MM.1S (cell line): ENCODE data around the gene TPCN1.

Source experiments
- DNase-seq: peaks from one replicate; pipeline ENCODE4 v3.0.0-alpha.2; 2015
- H2AFZ ChIP-seq: fragments of 300-600 bp; sonication (generic); 2 replicates; pipeline ENCODE4 v1.6.0; 2016; ENCODE audit warnings: antibody characterized with exemption, low read length
- H3F3A ChIP-seq: fragments of 300-600 bp; sonication (generic); 2 replicates; pipeline ENCODE4 v1.6.1; 2016; ENCODE audit warnings: mild to moderate bottlenecking, antibody characterized with exemption, low read length, moderate library complexity, mixed read lengths; ENCODE audit not compliant: insufficient read depth
- H3K27ac ChIP-seq: fragments of 300-600 bp; sonication (generic); 2 replicates; pipeline ENCODE4 v1.5.1; 2016; ENCODE audit warnings: mild to moderate bottlenecking, low read length
- H3K27me3 ChIP-seq: fragments of 300-600 bp; sonication (generic); replicated peaks from 2 replicates; pipeline ENCODE4 v1.6.0; 2016; ENCODE audit warnings: low read length; ENCODE audit not compliant: insufficient read depth
- H3K36me3 ChIP-seq: fragments of 300-600 bp; sonication (generic); replicated peaks from 2 replicates; pipeline ENCODE4 v1.6.1; 2016; ENCODE audit warnings: mild to moderate bottlenecking, low read length, mixed read lengths; ENCODE audit not compliant: insufficient read depth
- H3K4me1 ChIP-seq: fragments of 300-600 bp; sonication (generic); 2 replicates; pipeline ENCODE4 v1.6.1; 2016; ENCODE audit warnings: low read length, mixed read lengths
- H3K4me2 ChIP-seq: fragments of 300-600 bp; sonication (generic); 2 replicates; pipeline ENCODE4 v1.6.0; 2016; ENCODE audit warnings: low read depth, low read length
- H3K4me3 ChIP-seq: fragments of 300-600 bp; sonication (generic); 2 replicates; pipeline ENCODE4 v1.5.1; 2016; ENCODE audit warnings: low read length, mixed read lengths
- H3K79me2 ChIP-seq: fragments of 300-600 bp; sonication (generic); 2 replicates; pipeline ENCODE4 v1.6.1; 2016; ENCODE audit warnings: mixed run types, low read length, mixed read lengths
- H3K9ac ChIP-seq: fragments of 300-600 bp; sonication (generic); 2 replicates; pipeline ENCODE4 v1.6.1; 2016; ENCODE audit warnings: low read length, mixed read lengths
- H3K9me2 ChIP-seq: fragments of 300-600 bp; sonication (generic); replicated peaks from 2 replicates; pipeline ENCODE4 v1.6.1; 2016; ENCODE audit warnings: mild to moderate bottlenecking, low read length, mixed read lengths; ENCODE audit not compliant: insufficient read depth
- H3K9me3 ChIP-seq: fragments of 300-600 bp; sonication (generic); replicated peaks from 2 replicates; pipeline ENCODE4 v1.6.1; 2016; ENCODE audit warnings: mild to moderate bottlenecking, low read length, mixed read lengths; ENCODE audit not compliant: insufficient read depth
- H4K20me1 ChIP-seq: fragments of 300-600 bp; sonication (generic); 2 replicates; pipeline ENCODE4 v1.6.1; 2016; ENCODE audit warnings: mild to moderate bottlenecking, low read length, moderate library complexity, mixed read lengths; ENCODE audit not compliant: insufficient read depth
- EZH2 ChIP-seq: fragments of 300-600 bp; sonication (generic); optimal IDR thresholded peaks from 2 replicates; pipeline ENCODE3; 2017; ENCODE audit warnings: low read depth, mild to moderate bottlenecking, antibody characterized with exemption, low read length, mixed read lengths
- EZH2phosphoT487 ChIP-seq: fragments of 300-600 bp; sonication (generic); IDR thresholded peaks from 2 replicates; pipeline ENCODE4 v1.6.1; 2018; ENCODE audit warnings: antibody characterized with exemption, low read length
- TF ChIP-seq, protein P1 (sequence below): fragments of 300-600 bp; sonication (generic); IDR thresholded peaks from 2 replicates; pipeline ENCODE4 v1.5.1; 2016; ENCODE audit warnings: antibody characterized with exemption, low read length, mixed read lengths

Gene TPCN1

DNA sequence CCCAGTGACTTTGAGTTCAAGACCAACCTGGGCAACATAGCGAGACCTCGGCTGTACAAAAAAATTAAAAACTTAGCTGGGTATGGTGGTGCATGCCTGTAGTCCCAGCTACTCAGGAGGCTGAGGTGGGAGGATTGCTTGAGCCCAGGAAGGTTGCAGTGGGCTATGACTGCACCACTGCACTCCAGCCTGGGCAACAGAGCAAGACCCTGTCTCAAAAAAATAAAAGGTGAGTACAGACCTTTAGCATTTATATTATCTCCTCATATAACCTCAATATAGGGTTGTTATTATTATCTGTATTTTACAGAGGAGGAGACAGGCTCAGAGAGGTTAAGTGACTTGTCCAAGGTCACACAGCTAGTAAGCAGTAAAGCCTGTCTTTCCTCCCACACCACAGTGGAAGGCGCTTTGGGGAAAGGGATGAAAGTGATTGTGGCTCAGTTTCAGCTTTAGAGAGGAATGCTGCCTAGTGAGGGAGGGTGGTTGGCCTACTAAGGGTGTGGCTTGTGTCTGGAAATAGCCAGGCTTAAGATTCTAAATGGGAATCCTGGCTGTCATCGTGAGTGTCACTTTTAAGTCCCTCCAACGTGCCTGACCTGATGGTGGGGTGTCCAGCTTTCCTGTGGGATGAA is 7.2 kb downstream of the TPCN1 start:
- Histone ChIP-seq H4K20me1 (no peaks in the 10 kb centered on the region), H3K27ac (peak overlapping the region; percentile 82; the same call in 1 of the 2 replicates), H3K4me3 (no peak overlapping the region), H3K36me3 (no peaks in the 10 kb centered on the region), H2AFZ (no peak overlapping the region), H3K4me2 (no peak overlapping the region), H3K9ac (no peak overlapping the region), H3K9me2 (no peaks in the 10 kb centered on the region), H3K4me1 (peaks cover 21% of the 10 kb centered on the region), H3K27me3 (no peaks in the 10 kb centered on the region), H3K9me3 (no peaks in the 10 kb centered on the region), H3K79me2 (peaks cover 9% of the 10 kb centered on the region), H3F3A (peaks cover 14% of the 10 kb centered on the region; the same call in 1 of the 2 replicates)
- TF ChIP-seq EZH2phosphoT487 (no peak), EZH2 (no peak)
- TF ChIP-seq, protein P1, sequence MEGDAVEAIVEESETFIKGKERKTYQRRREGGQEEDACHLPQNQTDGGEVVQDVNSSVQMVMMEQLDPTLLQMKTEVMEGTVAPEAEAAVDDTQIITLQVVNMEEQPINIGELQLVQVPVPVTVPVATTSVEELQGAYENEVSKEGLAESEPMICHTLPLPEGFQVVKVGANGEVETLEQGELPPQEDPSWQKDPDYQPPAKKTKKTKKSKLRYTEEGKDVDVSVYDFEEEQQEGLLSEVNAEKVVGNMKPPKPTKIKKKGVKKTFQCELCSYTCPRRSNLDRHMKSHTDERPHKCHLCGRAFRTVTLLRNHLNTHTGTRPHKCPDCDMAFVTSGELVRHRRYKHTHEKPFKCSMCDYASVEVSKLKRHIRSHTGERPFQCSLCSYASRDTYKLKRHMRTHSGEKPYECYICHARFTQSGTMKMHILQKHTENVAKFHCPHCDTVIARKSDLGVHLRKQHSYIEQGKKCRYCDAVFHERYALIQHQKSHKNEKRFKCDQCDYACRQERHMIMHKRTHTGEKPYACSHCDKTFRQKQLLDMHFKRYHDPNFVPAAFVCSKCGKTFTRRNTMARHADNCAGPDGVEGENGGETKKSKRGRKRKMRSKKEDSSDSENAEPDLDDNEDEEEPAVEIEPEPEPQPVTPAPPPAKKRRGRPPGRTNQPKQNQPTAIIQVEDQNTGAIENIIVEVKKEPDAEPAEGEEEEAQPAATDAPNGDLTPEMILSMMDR, result no peak
- DNase-seq, result no peak

DNA sequence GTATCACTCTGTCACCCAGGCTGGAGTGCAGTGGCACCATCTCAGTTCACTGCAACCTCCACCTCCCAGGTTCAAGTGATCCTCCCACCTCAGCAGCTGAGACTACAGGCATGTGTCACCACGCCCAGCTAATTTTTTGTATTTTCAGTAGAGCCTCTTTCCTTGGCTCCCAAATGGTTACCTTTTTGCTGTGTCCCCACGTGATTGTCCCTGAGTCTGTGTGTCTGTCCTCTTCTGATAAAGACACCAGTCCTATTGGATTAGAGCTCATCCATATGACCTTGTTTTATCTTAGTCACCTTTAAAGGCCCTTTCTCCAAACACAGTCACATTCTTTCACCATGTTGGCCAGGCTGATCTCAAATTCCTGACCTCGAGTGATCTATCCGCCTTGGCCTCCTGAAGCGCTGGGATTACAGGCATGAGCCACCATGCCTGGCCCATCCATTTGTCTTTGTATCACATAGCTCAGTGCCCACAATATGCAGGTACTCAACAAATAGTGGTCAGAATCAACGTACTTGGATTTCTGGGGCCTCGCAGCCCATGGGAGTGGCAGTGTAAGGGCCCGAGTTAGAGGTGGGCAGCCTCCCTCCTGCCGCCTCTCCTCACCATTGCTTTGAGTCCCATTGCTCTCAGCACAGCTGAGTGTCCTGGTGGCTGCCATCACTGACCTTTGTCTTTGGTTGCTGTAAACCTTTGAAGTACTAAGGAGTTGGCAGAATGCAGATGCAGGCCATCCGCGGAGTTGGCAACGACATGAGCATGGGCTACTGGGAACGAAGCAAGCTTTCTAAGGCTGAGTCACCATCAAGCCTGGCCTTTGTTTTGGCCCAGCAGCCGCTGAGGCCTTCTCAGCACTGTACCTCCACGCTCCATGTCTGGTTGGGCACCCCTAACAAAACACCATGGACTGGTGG is 9.3 kb downstream of the TPCN1 start:
- Histone ChIP-seq H3K27me3 (no peaks in the 10 kb centered on the region), H3K9me2 (no peaks in the 10 kb centered on the region), H3K9me3 (no peaks in the 10 kb centered on the region), H3K9ac (no peak overlapping the region), H3K27ac (peak overlapping the region; percentile 82; the same call in 1 of the 2 replicates), H4K20me1 (no peaks in the 10 kb centered on the region), H3F3A (peaks cover 14% of the 10 kb centered on the region; the same call in 1 of the 2 replicates), H3K79me2 (0 out of 2 replicates have a peak, but pooled peaks cover 3% of the 10 kb centered on the region), H3K4me1 (peaks cover 21% of the 10 kb centered on the region), H3K4me3 (no peak overlapping the region), H3K4me2 (peak overlapping the region; percentile 13; the same call in 1 of the 2 replicates), H2AFZ (no peak overlapping the region), H3K36me3 (no peaks in the 10 kb centered on the region)
- TF ChIP-seq EZH2phosphoT487, result no peak
- no peak for TF ChIP-seq EZH2
- TF ChIP-seq, protein P1, result no peak
- no peak for DNase-seq

DNA sequence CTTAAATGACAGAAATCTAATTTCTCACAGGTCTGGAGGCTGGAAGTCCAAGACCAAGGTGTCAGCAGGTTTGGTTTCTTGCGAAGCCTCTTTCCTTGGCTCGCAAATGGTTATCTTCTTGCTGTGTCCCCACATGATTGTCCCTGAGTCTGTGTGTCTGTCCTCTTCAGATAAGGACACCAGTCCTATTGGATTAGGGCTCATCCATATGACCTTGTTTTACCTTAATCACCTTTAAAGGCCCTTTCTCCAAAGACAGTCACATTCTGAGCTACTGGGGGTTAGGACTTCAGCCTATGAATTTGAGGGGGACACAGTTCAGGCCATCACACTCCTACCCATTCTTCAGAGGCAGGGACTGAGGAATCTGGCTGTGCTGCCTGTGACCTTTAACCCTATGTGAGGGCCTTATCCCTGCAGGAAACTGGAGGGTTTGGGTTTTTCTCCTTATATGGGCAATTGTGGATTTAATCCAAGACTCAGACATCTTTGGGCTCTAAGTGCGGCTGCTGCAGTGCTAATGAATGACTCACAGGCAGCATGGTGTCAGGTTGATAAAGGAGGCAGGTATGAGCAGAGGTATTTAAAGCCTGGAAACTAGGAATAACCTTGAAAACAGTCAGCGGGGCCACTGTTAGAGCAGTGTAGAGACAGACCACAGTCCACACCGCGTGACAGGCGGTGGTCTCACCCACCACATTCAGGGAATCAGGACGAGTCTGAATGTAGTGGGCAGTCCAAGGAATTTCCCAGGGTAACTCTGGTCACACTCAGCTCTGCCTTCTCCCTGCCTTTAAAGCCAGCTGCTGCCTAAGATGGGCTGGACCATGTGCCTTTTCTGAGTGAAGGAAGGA is 10.2 kb downstream of the TPCN1 start:
- Histone ChIP-seq H3K4me3 (no peak overlapping the region), H3K27ac (no peak overlapping the region), H3K36me3 (no peaks in the 10 kb centered on the region), H3K27me3 (no peaks in the 10 kb centered on the region), H4K20me1 (no peaks in the 10 kb centered on the region), H3K4me2 (no peak overlapping the region), H2AFZ (no peak overlapping the region), H3K4me1 (peaks cover 21% of the 10 kb centered on the region), H3K9me3 (no peaks in the 10 kb centered on the region), H3F3A (peaks cover 14% of the 10 kb centered on the region; the same call in 1 of the 2 replicates), H3K79me2 (0 out of 2 replicates have a peak, but pooled peaks cover 3% of the 10 kb centered on the region), H3K9me2 (no peaks in the 10 kb centered on the region), H3K9ac (no peak overlapping the region)
- DNase-seq, result no peak
- TF ChIP-seq EZH2, result no peak
- no peak for TF ChIP-seq EZH2phosphoT487
- TF ChIP-seq, protein P1, result no peak
